ENCODE results near the gene AK2. TPM values are rescaled to one million over a fixed set of nuclear protein-coding genes. Genes with fewer than 3 reads are reported as not detected.
"Not testable (repeated sequence)": the region's sequence is repeated elsewhere in the genome, so short reads cannot be mapped to it uniquely, and the experiment has no call there.

AK2 gene
- total RNA-seq, 2 experiments from 2014 or later = 384 TPM

- ChIA-PET POLR2A (no interaction called here), CTCF (interaction anchor here (0.5 to 4.1 kb wide), 9 partner anchors 8 to 391 kb away, joined by 3 to 31 read pairs (median 3); no protein-coding TSS in a partner anchor)
Measured at GRCh38 chr1:33057095-33057494, 20.4 kb upstream of the AK2 start.

- ChIA-PET POLR2A (no interaction called here), CTCF (interaction anchor here (0.5 to 4.1 kb wide), 10 partner anchors 9 to 344 kb away, joined by 3 to 31 read pairs (median 4); no protein-coding TSS in a partner anchor)
Measured at GRCh38 chr1:33056426-33056825, 19.7 kb upstream of the AK2 start.

- ChIA-PET CTCF (interaction anchor here (0.7 to 4.1 kb wide), 16 partner anchors 8 to 343 kb away, joined by 3 to 31 read pairs (median 4); no protein-coding TSS in a partner anchor), POLR2A (interaction anchor here (1.1 kb wide), 1 partner anchor 25 kb away, joined by 3 read pairs; no protein-coding TSS in a partner anchor)
Measured at GRCh38 chr1:33055210-33056008, 18.7 kb upstream of the AK2 start.

GRCh38 chr1:33050221-33051076 lies 13.8 kb upstream of the AK2 start:
- ChIA-PET POLR2A (no interaction called here), CTCF (interaction anchor here (1.2 kb wide), 1 partner anchor 117 kb away, joined by 3 read pairs; no protein-coding TSS in a partner anchor)

GRCh38 chr1:33049371-33049770 lies 12.7 kb upstream of the AK2 start:
- POLR2A ChIA-PET = no interaction called here

GRCh38 chr1:33048426-33048825 lies 11.7 kb upstream of the AK2 start:
- ChIA-PET CTCF (no interaction called here), POLR2A (no interaction called here)

More at GRCh38 chr1:33049371-33049770, 12.7 kb upstream of the AK2 start:
- CTCF ChIA-PET = no interaction called here

GRCh38 chr1:33047839-33048305 lies 11.2 kb upstream of the AK2 start:
- ChIA-PET POLR2A (no interaction called here), CTCF (interaction anchor here (0.5 to 1.6 kb wide), 4 partner anchors 8 to 96 kb away, joined by 3 to 5 read pairs (median 4); no protein-coding TSS in a partner anchor)

GRCh38 chr1:33047290-33047689 lies 10.6 kb upstream of the AK2 start:
- ChIA-PET CTCF (interaction anchor here (0.5 to 1.6 kb wide), 4 partner anchors 9 to 95 kb away, joined by 3 to 5 read pairs (median 4); no protein-coding TSS in a partner anchor), POLR2A (no interaction called here)

GRCh38 chr1:33046234-33046633 lies 9.6 kb upstream of the AK2 start:
- POLR2A ChIA-PET = not testable (repeated sequence)
- CTCF ChIA-PET = interaction anchor here (1.6 kb wide), 1 partner anchor 12 kb away, joined by 4 read pairs; no protein-coding TSS in a partner anchor

- CTCF ChIA-PET = no interaction called here
Measured at GRCh38 chr1:33045814-33046213, 9.1 kb upstream of the AK2 start.

GRCh38 chr1:33045246-33045645 lies 8.6 kb upstream of the AK2 start:
- CTCF ChIA-PET = no interaction called here
- POLR2A ChIA-PET = no interaction called here

More at GRCh38 chr1:33045814-33046213, 9.1 kb upstream of the AK2 start:
- POLR2A ChIA-PET = no interaction called here

GRCh38 chr1:33043267-33044092 lies 6.8 kb upstream of the AK2 start:
- CTCF ChIA-PET = no interaction called here
- POLR2A ChIA-PET = no interaction called here

GRCh38 chr1:33042831-33043230 lies 6.1 kb upstream of the AK2 start:
- POLR2A ChIA-PET = no interaction called here
- CTCF ChIA-PET = no interaction called here

- POLR2A ChIA-PET = no interaction called here
- CTCF ChIA-PET = no interaction called here
Measured at GRCh38 chr1:33041026-33041425, 4.3 kb upstream of the AK2 start.

GRCh38 chr1:33039840-33040239 lies 3.2 kb upstream of the AK2 start:
- ChIA-PET CTCF (no interaction called here), POLR2A (no interaction called here)

- ChIA-PET CTCF (no interaction called here), POLR2A (interaction anchor here (1.3 kb wide), 1 partner anchor 10 kb away, joined by 4 read pairs; no protein-coding TSS in a partner anchor)
Measured at GRCh38 chr1:33036051-33036525, 595 bp downstream of the AK2 start.

GRCh38 chr1:33032126-33032869 lies 4.4 kb downstream of the AK2 start:
- CTCF ChIA-PET = no interaction called here
- POLR2A ChIA-PET = interaction anchor here (0.7 kb wide), 1 partner anchor 43 kb away, joined by 4 read pairs; no protein-coding TSS in a partner anchor

GRCh38 chr1:33031506-33031905 lies 5.2 kb downstream of the AK2 start:
- ChIA-PET POLR2A (no interaction called here), CTCF (interaction anchor here (1.1 kb wide), 1 partner anchor 55 kb away, joined by 3 read pairs; no protein-coding TSS in a partner anchor)
